ENCODE data around the gene CDT1.

CDT1 gene

GRCh38 chr16:88804552-88805339 lies 1.2 kb downstream of the CDT1 start:
- DNase-seq (ENCODE audit: low read depth in 2 of 2), result no peak

DNA sequence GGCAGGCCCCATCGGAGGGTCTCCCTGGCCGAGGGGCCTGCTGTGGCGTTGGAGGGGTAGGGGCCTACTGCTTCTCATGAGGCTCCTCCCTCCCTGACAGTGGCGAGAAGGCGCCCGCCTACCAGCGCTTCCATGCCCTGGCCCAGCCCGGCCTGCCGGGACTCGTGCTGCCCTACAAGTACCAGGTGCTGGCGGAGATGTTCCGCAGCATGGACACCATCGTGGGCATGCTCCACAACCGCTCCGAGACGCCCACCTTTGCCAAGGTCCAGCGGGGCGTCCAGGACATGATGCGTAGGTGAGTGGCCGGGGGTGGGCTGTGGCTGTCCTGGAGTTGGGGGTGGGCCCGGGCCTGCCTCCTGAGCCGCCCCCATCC lies 1.7 kb downstream of the CDT1 start:
- DNase-seq (ENCODE audit: low read depth in 2 of 2), result no peak

DNA sequence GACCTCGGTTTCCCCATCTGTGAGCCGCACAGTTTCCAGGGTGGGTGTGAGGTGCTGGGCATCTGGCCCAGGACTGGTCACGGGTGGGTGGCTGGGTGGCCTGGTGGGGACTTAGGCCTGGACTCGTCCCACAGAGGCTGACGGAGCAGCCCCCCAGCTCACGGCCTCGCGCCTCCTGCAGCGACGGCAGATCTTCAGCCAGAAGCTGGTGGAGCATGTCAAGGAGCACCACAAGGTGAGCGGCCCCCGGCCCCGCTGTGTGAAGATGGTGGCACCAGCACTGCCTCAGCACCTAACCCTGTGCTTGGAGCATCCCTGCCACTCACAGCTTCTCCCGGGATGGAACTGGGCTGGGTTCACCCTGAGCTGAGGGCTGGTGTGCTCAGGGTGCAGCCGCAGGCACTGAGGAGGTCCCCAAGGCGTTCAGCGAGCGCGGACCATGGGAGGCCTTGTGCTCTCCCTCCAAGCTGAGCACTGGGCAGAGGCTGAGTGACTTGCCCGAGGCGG lies 2.4 kb downstream of the CDT1 start:
- DNase-seq (ENCODE audit: low read depth in 2 of 2), result no peak

- DNase-seq (ENCODE audit: low read depth in 2 of 2), result no peak
Measured at GRCh38 chr16:88806491-88807111, 3.0 kb downstream of the CDT1 start.

DNA sequence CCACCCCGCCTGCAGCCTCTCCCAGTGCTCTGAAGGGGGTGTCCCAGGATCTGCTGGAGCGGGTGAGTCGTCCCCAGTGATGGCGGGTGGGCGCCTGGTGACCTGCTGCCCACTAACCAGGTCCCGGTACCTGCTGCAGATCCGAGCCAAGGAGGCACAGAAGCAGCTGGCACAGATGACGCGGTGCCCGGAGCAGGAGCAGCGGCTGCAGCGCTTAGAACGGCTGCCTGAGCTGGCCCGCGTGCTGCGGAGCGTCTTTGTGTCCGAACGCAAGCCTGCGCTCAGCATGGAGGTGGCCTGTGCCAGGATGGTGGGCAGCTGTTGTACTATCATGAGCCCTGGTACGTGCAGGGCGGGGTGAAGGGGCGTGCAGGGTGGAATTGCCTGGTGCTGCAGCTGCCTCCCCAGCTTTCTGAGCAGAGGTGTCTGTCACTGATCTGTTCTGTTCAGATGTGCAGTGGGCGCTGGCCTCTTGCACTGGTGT lies 3.6 kb downstream of the CDT1 start:
- no peak for DNase-seq (ENCODE audit: low read depth in 2 of 2)

- DNase-seq (ENCODE audit: low read depth in 2 of 2), result peak in 1 of 2 donors; percentile 15
Measured at GRCh38 chr16:88807626-88808453, 4.3 kb downstream of the CDT1 start.

DNA sequence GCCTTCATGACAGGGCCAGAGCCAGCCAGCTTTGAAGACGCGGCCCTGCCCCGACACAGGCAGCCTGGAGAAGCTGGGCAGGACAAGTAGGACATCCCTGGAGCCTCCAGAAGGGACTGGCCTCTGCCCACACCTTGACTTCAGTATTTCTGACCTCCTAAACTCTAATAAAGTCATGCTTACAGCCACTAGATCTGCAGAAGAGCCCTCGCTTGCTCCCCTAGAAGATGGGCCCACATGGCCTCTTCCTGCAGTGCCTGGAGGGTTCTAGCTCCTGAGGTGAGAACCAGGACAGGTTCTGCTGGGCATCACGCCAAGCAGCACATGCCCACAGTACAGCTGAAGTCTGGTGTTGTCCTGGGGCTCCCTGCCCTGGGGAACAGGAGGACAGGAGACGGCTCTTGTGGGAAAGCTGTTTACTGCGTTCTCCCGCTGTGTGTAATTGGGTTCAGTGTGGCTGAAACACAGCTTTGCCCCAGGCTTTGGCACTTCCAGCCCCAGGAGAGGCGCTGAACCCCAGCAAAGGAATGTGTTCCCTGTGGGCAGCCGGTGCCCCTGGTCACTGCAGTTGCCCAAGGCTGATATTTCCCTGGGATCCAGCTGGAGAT lies 5.6 kb downstream of the CDT1 start:
- DNase-seq (ENCODE audit: low read depth in 2 of 2), result no peak

DNA sequence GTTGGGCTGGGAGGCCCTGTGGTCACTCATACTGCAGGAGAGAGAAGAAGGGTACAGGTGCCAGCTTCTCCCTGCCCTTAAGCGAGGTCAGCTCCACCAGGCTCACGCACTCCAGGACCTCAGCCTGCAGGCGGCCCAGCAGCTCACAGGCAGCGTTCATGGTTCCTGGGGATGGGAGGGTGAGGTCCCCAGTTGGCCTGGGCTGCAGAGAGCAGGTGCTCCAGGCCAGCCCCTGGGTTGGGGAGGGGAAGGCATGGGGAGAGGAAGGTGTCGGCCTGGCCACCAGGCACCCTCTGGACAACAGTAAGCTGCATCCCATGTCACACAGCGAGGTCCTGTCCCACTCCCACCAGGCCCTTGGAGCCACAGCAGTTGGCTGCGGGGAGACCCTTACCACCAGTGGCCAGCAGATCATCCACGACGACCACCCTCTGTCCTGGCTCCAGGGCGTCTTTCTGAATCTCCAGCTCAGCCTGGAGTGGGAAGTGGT lies 6.1 kb downstream of the CDT1 start:
- no peak for DNase-seq (ENCODE audit: low read depth in 2 of 2)

DNA sequence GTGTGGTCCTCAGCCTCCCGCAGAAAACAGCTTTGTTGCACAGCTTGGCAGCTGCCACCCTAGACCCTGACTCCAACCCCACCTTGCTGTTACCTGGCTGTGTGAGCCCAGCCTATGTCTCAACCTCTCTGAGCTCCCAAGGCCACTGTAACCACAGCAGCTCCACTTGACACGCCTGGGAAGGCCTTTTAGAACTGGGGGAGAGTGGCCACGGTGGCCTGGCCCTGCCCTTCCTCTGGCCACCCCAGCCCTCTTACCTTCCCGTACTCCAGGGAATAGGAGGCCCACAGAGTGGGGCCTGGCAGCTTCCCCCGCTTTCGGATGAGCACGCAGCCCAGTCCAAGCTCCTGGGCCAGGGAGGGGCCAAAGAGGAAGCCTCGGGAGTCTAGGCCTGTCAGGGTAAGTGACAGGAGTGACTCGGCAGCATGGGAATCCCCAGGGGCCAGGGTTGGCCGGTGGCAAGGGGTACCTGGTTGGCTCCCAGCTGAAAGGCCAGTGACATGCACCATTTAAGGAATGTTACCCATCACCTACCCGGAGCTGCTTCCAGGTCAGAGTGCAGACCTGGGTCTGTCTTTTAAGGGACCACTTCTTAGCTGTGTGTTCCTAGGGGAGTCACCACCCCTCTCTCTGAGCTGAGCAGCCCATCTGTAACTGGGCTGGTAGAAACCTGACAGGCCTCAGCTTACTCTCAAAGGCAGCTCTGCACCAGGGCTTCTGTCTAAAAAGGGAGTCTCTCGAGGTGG lies 6.8 kb downstream of the CDT1 start:
- no peak for DNase-seq (ENCODE audit: low read depth in 2 of 2)

DNA sequence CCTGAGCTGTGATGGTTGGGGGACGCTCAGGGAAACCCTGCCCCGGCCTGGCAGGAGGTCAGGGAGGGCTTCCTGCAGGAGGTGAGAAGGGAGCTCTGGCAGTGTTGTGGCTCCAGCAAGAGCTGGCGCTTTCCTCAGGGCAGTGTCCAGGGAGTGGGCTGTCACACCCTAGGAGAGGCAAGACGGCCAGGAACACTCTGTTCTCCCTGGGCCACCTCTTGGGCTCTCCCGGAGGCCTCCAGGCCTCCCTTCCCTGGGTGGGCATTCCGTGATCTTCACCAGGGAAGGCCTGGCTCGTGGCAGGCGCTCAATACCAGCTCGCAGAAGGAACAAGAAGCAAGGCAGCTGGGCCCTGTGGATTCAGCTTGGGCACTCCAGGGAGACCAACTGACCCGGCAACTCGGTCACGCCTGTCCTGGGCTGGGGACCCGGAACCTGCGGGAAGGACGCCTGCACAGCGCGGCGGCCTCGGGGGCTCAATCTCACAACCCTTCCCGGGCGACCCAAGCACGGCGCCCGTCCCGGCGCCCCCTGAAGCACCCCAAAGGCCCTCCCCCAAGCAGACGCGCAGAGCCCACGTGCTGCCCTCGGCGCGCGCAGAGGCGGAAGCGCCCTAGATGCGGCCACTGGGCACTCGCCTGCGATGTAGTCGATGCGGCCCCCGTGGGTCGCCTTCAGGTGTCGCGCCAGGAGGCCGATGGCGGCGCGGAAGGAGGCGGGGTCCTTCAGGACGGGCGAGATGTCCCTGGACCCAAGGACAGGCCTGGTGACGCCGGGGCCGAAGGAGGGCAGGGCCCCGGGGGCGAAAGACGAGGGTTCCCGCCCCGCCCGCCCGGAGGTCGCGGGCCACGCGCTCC lies 7.6 kb downstream of the CDT1 start:
- no peak for DNase-seq (ENCODE audit: low read depth in 2 of 2)

DNA sequence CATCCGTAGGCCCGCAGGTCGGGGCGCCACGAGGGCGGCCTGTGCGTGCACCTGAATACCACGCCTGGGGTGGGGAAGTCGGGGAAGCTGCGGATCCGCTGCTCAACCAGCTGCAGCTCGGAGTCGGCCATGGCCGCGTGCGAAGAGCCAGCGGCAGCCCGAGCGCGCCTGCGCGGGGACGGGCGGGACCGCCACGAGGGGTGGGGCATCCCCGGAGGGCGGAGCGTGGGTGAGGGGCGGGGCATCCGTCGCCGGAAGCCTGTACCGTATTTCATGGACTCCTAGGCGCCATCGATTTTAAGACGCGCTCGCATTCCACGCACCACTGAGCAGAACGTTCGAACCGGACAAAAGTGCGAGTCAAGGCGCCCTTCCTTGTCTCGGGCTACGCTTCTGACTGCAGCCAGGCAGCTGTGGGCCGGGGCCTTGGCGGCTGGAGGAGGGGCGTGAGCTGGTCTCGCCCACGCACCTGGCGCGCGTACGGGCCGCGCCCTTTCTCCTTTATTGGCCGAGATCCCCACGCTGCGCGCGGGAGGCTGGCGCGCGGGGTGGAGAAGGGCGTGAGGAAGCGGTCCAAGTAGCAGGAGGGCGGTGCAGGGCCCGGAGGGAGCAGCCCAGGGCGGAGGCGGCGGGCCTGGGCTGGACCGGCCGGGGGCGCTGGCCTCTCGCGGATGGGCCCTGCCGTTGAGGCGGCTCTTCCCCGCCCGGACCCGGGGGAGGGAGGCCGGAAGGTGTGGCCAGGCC lies 8.4 kb downstream of the CDT1 start, which contains the start of gene APRT:
Gene APRT, minus strand, starts transcription at position 160 of the 744 bp plus-strand sequence. Its CDS starts 29 bp downstream, at position 131.
- peak; percentile 97 to 98 for DNase-seq (ENCODE audit: low read depth in 2 of 2)

DNA sequence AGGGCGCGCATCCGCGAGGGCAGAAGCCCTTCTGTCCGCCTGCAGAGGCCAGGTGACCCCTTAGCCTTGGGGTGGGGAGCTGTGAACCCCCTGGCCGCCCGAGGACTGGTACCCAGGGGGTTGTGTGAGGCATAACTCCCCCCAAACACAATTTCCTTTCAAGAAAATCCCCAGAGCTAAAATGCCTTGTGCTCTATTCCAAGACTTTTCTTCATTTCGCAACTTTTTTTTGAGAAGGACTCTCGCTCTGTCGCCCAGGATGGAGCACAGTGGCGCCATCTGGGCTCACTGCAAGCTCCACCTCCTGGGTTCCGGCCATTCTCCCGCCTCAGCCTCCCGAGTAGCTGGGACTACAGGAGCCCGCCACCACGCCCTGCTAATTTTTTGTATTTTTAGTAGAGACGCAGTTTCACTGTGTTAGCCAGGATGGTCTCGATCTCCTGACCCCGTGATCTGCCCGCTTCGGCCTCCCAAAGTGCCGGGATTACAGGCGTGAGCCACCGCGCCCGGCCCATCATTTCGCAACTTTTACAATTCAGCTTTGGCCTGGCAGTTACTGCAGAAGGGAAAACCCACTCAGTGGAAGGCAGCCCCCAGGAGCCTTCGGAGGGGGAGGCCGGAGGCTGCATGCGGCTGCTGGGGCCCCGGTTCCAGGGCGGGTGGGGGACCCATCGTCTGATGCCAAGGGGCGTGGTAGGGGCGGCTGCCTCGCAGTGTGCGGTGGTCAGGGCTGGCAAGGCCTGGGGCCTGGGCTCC lies 9.1 kb downstream of the CDT1 start:
- no peak for DNase-seq (ENCODE audit: low read depth in 2 of 2)

DNA sequence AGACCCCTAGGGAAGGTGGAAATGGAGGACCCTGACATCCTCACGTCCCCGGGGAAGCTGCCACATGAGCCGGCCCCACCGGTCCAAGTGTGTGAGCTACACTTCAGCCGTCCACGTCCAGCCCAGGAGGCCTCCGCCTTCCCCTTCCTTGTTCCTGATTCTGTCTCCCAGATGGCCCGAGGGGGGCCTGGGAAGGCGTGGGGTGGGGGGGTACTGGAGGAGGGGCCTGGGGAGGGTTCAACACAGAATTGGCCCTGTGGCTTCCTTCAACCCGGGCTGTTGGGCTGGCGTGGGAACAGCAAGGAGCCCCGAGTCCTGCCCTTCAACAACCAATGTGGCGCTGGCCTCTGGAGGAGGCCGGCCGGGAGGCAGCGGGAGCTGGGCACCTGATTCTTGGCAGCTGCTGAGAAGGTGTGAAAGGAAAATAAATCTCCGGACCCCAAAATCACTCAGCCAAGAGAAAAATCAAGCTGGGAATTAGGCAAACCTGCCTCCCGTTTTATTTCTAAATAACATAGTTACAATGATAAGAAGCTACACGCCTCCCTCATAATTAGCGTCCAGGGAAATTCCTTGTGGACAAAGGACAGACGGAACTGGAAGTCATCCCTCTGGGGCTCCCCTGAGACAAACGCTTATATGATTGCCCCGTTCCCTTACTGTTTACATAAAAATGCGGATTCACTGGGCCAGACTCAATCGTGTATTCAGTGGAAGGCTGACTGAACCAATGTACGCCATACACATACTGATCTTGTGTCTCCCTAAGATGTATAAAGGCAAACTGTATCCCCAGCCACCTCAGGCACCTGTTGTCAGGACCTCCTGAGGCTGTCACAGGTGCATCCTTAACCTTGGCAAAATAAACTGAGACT lies 9.9 kb downstream of the CDT1 start:
- DNase-seq (ENCODE audit: low read depth in 2 of 2), result no peak

DNA sequence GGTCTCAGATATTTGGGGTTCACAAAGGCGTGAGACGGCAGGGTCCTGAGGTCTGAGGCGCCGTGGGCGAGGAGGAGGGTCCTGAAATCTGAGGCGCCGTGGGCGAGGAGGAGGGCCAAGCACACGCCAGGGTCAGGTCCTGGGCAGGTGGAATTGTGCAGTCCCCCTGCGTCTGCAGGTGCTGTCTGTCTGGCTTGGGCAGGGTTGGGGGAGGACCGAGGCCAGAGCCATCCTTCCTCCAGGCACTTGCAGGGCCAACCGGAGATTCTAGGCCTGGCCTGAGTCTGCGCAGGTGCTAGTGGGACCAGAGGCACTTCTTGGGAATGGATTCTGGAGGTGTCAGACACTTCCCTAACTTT lies 10.5 kb downstream of the CDT1 start:
- no peak for DNase-seq (ENCODE audit: low read depth in 2 of 2)

DNA sequence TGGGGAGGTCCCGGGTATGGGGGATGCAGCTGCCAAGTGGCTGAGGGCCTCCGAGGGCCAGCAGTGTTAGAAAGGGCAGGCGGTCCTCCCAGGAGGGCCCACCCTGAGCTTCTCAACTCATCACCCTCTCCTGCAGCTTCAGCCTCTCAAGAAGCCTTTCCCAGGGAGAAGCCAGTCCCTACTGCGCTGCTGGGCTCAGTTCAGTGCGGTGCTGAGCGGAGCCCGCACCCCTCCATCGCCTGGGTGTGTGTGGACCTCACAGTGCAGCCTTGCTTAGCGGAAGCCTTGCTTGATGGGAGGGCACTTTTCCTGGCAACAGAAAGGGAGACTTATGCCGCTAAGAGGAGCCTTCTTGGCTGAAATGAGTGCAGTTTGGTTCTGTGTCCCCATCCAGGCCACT lies 11.6 kb downstream of the CDT1 start:
- no peak for DNase-seq (ENCODE audit: low read depth in 2 of 2)

- no peak for DNase-seq (ENCODE audit: low read depth in 2 of 2)
Measured at GRCh38 chr16:88815901-88816589, 12.5 kb downstream of the CDT1 start.

All from activated CD4-positive, alpha-beta T cell treated with anti-CD3 and anti-CD28 coated beads for 24 hours (primary cell).